GM12892 (cell line): ENCODE results near the gene THAP2.

Source experiments
- POLR2A ChIP-seq: IDR thresholded peaks from 2 replicates; pipeline ENCODE4 v1.6.1; 2011; ENCODE audit warnings: low read depth, low read length, control low read depth
- POLR2AphosphoS5 ChIP-seq: IDR thresholded peaks from 2 replicates; pipeline ENCODE4 v1.6.1; 2011; ENCODE audit warnings: low read depth, low read length, control low read depth
- TAF1 ChIP-seq: IDR thresholded peaks from 2 replicates; pipeline ENCODE4 v1.6.1; 2011; ENCODE audit warnings: low read depth, mild to moderate bottlenecking, control low read depth, low read length, borderline replicate concordance

DNA sequence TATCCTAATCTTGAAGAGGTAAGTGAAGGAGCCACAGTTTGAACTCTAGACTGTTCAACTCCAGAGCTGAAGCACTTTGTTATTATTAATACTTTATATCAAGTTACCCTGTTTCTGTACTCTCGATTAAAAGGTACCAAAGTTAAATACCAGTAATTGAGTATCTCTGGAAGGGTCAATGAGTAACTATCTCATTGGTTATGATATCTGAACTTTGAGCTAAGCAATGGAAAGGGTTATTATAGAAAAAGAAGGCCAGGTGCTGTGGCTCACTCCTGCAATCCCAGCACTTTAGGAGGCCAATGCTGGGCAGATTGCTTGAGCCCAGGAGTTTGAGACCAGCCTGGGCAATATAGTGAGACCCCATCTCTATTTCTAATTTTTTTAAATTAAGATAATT lies 31.7 kb downstream of the THAP2 start:
- TF ChIP-seq POLR2A: no peak
- no peak for TF ChIP-seq TAF1
- no peak for TF ChIP-seq POLR2AphosphoS5
